Cardiac muscle cell (in vitro differentiated cells and primary cell): ENCODE results near the gene FAM181A. TPM values are rescaled to one million over a fixed set of nuclear protein-coding genes. Genes with fewer than 3 reads are reported as not detected.

ENCODE experiments used
- DNase-seq, 2 donors: peaks; one replicate each; pipeline versions ENCODE4 v3.0.0 to v3.0.0-alpha.2; 2010 to 2017; ENCODE audit warnings: low read depth in 1 of 2, low spot score in 1 of 2
- H3K27ac ChIP-seq: fragments of 200-600 bp; sonication (generic); 2 replicates; pipeline ENCODE4 v1.5.1; 2016
- H3K27me3 ChIP-seq: fragments of 200-600 bp; sonication (generic); 2 replicates; pipeline ENCODE4 v1.6.0; 2016; ENCODE audit warnings: control low read depth
- H3K36me3 ChIP-seq: fragments of 200-600 bp; sonication (generic); 2 replicates; pipeline ENCODE4 v1.5.1; 2016; ENCODE audit warnings: control low read depth
- H3K4me1 ChIP-seq: fragments of 200-600 bp; sonication (generic); 2 replicates; pipeline ENCODE4 v1.8.1; 2017; ENCODE audit warnings: low read depth, mild to moderate bottlenecking, mixed run types
- H3K4me3 ChIP-seq: fragments of 200-600 bp; sonication (generic); 2 replicates; pipeline ENCODE4 v1.5.1; 2016; ENCODE audit warnings: mild to moderate bottlenecking
- H3K9me3 ChIP-seq: fragments of 200-600 bp; sonication (generic); 2 replicates; pipeline ENCODE4 v1.5.1; 2017; ENCODE audit warnings: low read depth, mild to moderate bottlenecking, control low read depth
- CTCF ChIP-seq: IDR thresholded peaks from 2 replicates; pipeline ENCODE4 v1.5.1; 2012; ENCODE audit warnings: low read depth, mild to moderate bottlenecking, low read length
- polyA plus RNA-seq: library from polyadenylated mRNA; unstranded; fragments of >200 nt; fragmentation: Nextera tagmentation; extraction: Ambion mirVana; gene quantifications from 2 replicates; pipeline ENCODE4 v1.2.1, GENCODE V29; 2016
- total RNA-seq: library from RNA; depleted of rRNA; stranded (reverse); fragments of >200 nt; gene quantifications from 2 replicates; pipeline ENCODE4 v1.2.3, GENCODE V29; 2016

FAM181A gene
- total and polyA plus RNA-seq, 2 experiments from 2014 or later: not detected

GRCh38 chr14:93932642-93933041 lies 5.5 kb downstream of the FAM181A start:
- Histone ChIP-seq H3K9me3 (no peaks in the 10 kb centered on the region), H3K27me3 (no peaks in the 10 kb centered on the region), H3K4me3 (no peak overlapping the region), H3K36me3 (peaks cover 49% of the 10 kb centered on the region), H3K4me1 (no peaks in the 10 kb centered on the region), H3K27ac (no peak overlapping the region)
- DNase-seq: no peak
- TF ChIP-seq CTCF: no peak

GRCh38 chr14:93935213-93935612 lies 8.1 kb downstream of the FAM181A start:
- peaks cover 68% of the 10 kb centered on the region for H3K36me3 ChIP-seq
- H3K9me3 ChIP-seq: no peaks in the 10 kb centered on the region

GRCh38 chr14:93936245-93936644 lies 9.1 kb downstream of the FAM181A start:
- Histone ChIP-seq H3K4me3 (no peak overlapping the region), H3K9me3 (no peaks in the 10 kb centered on the region), H3K36me3 (peaks cover 77% of the 10 kb centered on the region), H3K4me1 (no peaks in the 10 kb centered on the region), H3K27ac (no peak overlapping the region), H3K27me3 (no peaks in the 10 kb centered on the region)
- DNase-seq: peak in 1 of 2 donors; percentile 49
- peak; percentile 38 for TF ChIP-seq CTCF

More at GRCh38 chr14:93935213-93935612, 8.1 kb downstream of the FAM181A start:
- no peak for TF ChIP-seq CTCF
- Histone ChIP-seq H3K4me3 (no peak overlapping the region), H3K4me1 (no peaks in the 10 kb centered on the region), H3K27ac (no peak overlapping the region), H3K27me3 (no peaks in the 10 kb centered on the region)
- DNase-seq: no peak

DNA sequence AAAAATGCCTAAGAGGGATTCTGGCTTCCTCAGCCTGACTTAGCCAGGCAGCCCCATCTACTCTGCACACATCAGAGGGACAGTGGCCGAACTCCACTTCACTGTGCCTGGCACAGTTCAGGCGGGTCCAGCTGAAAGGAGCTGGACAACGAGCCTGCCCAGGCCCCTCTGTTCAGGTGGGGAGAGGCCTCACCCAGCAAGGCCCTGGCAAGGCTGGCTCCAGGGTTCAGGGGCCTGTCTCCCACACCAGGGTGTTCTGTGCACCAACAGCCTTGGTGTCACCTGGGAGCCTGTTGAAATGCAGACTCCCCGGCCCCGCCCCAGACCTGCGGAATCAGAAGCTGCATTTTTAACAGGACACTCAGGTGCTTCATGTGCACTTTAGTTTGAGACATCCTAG lies 9.8 kb downstream of the FAM181A start:
- Histone ChIP-seq H3K27me3 (no peaks in the 10 kb centered on the region), H3K9me3 (no peaks in the 10 kb centered on the region), H3K36me3 (peaks cover 84% of the 10 kb centered on the region), H3K4me3 (no peak overlapping the region), H3K4me1 (no peaks in the 10 kb centered on the region), H3K27ac (no peak overlapping the region)
- DNase-seq: no peak
- no peak for TF ChIP-seq CTCF

DNA sequence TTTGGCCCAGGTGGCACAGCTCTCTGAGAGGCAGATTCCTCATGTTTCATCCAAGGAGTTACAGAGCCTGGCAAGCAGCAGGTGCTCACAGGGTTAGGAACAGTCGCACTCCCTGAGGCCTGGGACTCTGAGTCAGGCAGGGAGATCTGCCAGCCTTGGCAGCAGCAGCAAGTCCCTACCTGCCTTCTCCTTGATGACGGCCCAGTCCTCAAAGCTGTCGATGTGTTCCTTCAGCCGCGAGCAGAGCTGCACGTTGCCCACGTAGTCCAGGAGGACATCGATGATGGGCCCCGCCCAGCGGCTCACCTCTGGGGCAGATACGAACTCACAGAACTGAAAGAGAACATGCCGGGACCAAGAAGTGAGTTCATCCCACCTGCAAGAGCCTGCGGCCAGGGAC lies 10.4 kb downstream of the FAM181A start:
- no peak for DNase-seq
- no peaks in the 10 kb centered on the region for H3K4me1 ChIP-seq
- H3K9me3 ChIP-seq: no peaks in the 10 kb centered on the region
- TF ChIP-seq CTCF: no peak
- no peaks in the 10 kb centered on the region for H3K27me3 ChIP-seq
- peaks cover 87% of the 10 kb centered on the region for H3K36me3 ChIP-seq
- H3K27ac ChIP-seq: no peak overlapping the region
- no peak overlapping the region for H3K4me3 ChIP-seq
